Sigmoid colon (tissue), 7 donors: ENCODE results near the gene AKAP12. TPM values are rescaled to one million over a fixed set of nuclear protein-coding genes. Genes with fewer than 3 reads are reported as not detected.

Source experiments
- DNase-seq: peaks from one replicate; pipeline ENCODE4 v3.0.0-alpha.2; 2019
- H3K27ac ChIP-seq, 4 donors: fragments of 200-600 bp; sonication (generic); one replicate each; pipeline ENCODE4 v1.5.1; 2016 to 2019; ENCODE audit warnings: mild to moderate bottlenecking in 1 of 4
- H3K27me3 ChIP-seq, 3 donors: fragments of 200-600 bp; sonication (generic); one replicate each; pipeline ENCODE4 v1.5.1; 2019; ENCODE audit warnings: mild to moderate bottlenecking in 1 of 3
- H3K36me3 ChIP-seq, 4 donors: fragments of 200-600 bp; sonication (generic); one replicate each; pipeline ENCODE4 v1.5.1; 2016 to 2019
- H3K4me1 ChIP-seq, 4 donors: fragments of 200-600 bp; sonication (generic); one replicate each; pipeline ENCODE4 v1.5.1; 2017 to 2019
- H3K4me3 ChIP-seq, 4 donors: fragments of 200-600 bp; sonication (generic); one replicate each; pipeline ENCODE4 v1.5.1; 2017 to 2019; ENCODE audit warnings: mild to moderate bottlenecking in 2 of 4, moderate library complexity in 1 of 4
- H3K9me3 ChIP-seq, 4 donors: fragments of 200-600 bp in 3 of 4; sonication (generic) in 3 of 4; one replicate each; pipeline versions ENCODE4 v1.5.1 to v1.6.1; 2013 to 2019
- EP300 ChIP-seq, 4 donors: sonication (generic); formaldehyde crosslinking; IDR thresholded peaks; one replicate each; pipeline ENCODE4 v1.6.1; 2017; ENCODE audit warnings: antibody characterized with exemption in 4 of 4
- POLR2A ChIP-seq, 2 donors: fragments of 450-650 bp; IDR thresholded peaks; one replicate each; pipeline ENCODE4 v1.6.1; 2016; ENCODE audit warnings: antibody characterized with exemption in 2 of 2, mild to moderate bottlenecking in 2 of 2, moderate library complexity in 2 of 2
- POLR2AphosphoS5 ChIP-seq, 4 donors: sonication (generic); formaldehyde crosslinking; IDR thresholded peaks; one replicate each; pipeline ENCODE4 v1.6.1; 2017; ENCODE audit warnings: antibody characterized with exemption in 4 of 4
- WGBS, 2 donors: extraction: QIAGEN DNeasy Blood & Tissue Kit; methylation state at CpG; one replicate each; pipeline ENCODE4 v1.1.7; 2013; 5-methylcytosine and 5-hydroxymethylcytosine counted together
- intact Hi-C: fragments of 100-400 bp; cut with DNase I; formaldehyde crosslinking; loops from one replicate; pipeline ENCODE4 v1.15.1; 2023
- polyA plus RNA-seq, 3 donors: library from polyadenylated mRNA; stranded (reverse); fragments of 200-250 nt; gene quantifications; one replicate each; pipeline ENCODE4 v1.2.3, GENCODE V29; 2013
- total RNA-seq, 4 donors: library from RNA; depleted of rRNA; stranded (reverse); fragments of >200 nt; gene quantifications; one replicate each; pipeline ENCODE4 v1.1.0, GENCODE V29; 2016
- TF ChIP-seq, protein P1 (sequence below), 4 experiments: fragments of 450-650 bp in 3 of 4; fragments of 200-600 bp in 1 of 4; IDR thresholded peaks; one replicate each; pipeline ENCODE4 v1.5.1; 2016 to 2019; ENCODE audit warnings: antibody characterized with exemption in 4 of 4, mild to moderate bottlenecking in 3 of 4, moderate library complexity in 2 of 4
- donor health status: healthy with polysubstance abuse.
- donor health status: Bipolar disorder and iron deficiency.
- donor health status: healthy.

Gene AKAP12
- total and polyA plus RNA-seq, 7 donors = 1.2 to 244 (median 133) TPM

DNA sequence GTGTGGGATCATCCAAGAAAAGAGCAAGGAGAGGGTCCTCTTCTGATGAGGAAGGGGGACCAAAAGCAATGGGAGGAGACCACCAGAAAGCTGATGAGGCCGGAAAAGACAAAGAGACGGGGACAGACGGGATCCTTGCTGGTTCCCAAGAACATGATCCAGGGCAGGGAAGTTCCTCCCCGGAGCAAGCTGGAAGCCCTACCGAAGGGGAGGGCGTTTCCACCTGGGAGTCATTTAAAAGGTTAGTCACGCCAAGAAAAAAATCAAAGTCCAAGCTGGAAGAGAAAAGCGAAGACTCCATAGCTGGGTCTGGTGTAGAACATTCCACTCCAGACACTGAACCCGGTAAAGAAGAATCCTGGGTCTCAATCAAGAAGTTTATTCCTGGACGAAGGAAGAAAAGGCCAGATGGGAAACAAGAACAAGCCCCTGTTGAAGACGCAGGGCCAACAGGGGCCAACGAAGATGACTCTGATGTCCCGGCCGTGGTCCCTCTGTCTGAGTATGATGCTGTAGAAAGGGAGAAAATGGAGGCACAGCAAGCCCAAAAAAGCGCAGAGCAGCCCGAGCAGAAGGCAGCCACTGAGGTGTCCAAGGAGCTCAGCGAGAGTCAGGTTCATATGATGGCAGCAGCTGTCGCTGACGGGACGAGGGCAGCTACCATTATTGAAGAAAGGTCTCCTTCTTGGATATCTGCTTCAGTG lies 110.8 kb downstream of the AKAP12 start:
- Histone ChIP-seq H3K27me3 (no peaks in the 10 kb centered on the region), H3K27ac (no peak overlapping the region), H3K4me1 (peaks cover 0 to 16% (median 8%) of the 10 kb centered on the region in 4 donors), H3K9me3 (no peaks in the 10 kb centered on the region), H3K4me3 (no peak overlapping the region), H3K36me3 (peaks cover 11 to 61% (median 19%) of the 10 kb centered on the region in 4 donors)
- intact Hi-C loops = no loop called here
- no peak for TF ChIP-seq POLR2A (IDR thresholded peaks at IDR 0.05)
- no peak for TF ChIP-seq POLR2AphosphoS5 (IDR thresholded peaks at IDR 0.05)
- TF ChIP-seq, protein P1, sequence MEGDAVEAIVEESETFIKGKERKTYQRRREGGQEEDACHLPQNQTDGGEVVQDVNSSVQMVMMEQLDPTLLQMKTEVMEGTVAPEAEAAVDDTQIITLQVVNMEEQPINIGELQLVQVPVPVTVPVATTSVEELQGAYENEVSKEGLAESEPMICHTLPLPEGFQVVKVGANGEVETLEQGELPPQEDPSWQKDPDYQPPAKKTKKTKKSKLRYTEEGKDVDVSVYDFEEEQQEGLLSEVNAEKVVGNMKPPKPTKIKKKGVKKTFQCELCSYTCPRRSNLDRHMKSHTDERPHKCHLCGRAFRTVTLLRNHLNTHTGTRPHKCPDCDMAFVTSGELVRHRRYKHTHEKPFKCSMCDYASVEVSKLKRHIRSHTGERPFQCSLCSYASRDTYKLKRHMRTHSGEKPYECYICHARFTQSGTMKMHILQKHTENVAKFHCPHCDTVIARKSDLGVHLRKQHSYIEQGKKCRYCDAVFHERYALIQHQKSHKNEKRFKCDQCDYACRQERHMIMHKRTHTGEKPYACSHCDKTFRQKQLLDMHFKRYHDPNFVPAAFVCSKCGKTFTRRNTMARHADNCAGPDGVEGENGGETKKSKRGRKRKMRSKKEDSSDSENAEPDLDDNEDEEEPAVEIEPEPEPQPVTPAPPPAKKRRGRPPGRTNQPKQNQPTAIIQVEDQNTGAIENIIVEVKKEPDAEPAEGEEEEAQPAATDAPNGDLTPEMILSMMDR (IDR thresholded peaks at IDR 0.05) = no peak
- no peak for TF ChIP-seq EP300 (IDR thresholded peaks at IDR 0.05)
- WGBS, 2 donors = 78 to 94% methylated on average over 20 of the region's 20 CpGs
- DNase-seq = no peak

DNA sequence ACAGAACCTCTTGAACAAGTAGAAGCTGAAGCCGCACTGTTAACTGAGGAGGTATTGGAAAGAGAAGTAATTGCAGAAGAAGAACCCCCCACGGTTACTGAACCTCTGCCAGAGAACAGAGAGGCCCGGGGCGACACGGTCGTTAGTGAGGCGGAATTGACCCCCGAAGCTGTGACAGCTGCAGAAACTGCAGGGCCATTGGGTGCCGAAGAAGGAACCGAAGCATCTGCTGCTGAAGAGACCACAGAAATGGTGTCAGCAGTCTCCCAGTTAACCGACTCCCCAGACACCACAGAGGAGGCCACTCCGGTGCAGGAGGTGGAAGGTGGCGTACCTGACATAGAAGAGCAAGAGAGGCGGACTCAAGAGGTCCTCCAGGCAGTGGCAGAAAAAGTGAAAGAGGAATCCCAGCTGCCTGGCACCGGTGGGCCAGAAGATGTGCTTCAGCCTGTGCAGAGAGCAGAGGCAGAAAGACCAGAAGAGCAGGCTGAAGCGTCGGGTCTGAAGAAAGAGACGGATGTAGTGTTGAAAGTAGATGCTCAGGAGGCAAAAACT lies 111.5 kb downstream of the AKAP12 start:
- peaks cover 0 to 10% (median 5%) of the 10 kb centered on the region in 4 donors for H3K4me1 ChIP-seq
- no peak overlapping the region for H3K27ac ChIP-seq
- TF ChIP-seq POLR2AphosphoS5 (IDR thresholded peaks at IDR 0.05) = no peak
- no peak for TF ChIP-seq POLR2A (IDR thresholded peaks at IDR 0.05)
- TF ChIP-seq, protein P1 (IDR thresholded peaks at IDR 0.05) = no peak
- TF ChIP-seq EP300 (IDR thresholded peaks at IDR 0.05) = no peak
- 94 to 95% methylated on average over 18 of the region's 18 CpGs for WGBS, 2 donors
- intact Hi-C loops = no loop called here
- H3K36me3 ChIP-seq = peaks cover 11 to 67% (median 22%) of the 10 kb centered on the region in 4 donors
- no peak for DNase-seq
- no peaks in the 10 kb centered on the region for H3K27me3 ChIP-seq
- no peaks in the 10 kb centered on the region for H3K9me3 ChIP-seq
- H3K4me3 ChIP-seq = no peak overlapping the region

DNA sequence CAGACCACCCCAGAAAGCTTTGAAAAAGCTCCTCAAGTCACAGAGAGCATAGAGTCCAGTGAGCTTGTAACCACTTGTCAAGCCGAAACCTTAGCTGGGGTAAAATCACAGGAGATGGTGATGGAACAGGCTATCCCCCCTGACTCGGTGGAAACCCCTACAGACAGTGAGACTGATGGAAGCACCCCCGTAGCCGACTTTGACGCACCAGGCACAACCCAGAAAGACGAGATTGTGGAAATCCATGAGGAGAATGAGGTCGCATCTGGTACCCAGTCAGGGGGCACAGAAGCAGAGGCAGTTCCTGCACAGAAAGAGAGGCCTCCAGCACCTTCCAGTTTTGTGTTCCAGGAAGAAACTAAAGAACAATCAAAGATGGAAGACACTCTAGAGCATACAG lies 112.0 kb downstream of the AKAP12 start:
- Histone ChIP-seq H3K36me3 (peaks cover 11 to 73% (median 23%) of the 10 kb centered on the region in 4 donors), H3K4me1 (peaks cover 0 to 6% (median 2%) of the 10 kb centered on the region in 4 donors), H3K9me3 (no peaks in the 10 kb centered on the region), H3K4me3 (no peak overlapping the region), H3K27me3 (no peaks in the 10 kb centered on the region), H3K27ac (no peak overlapping the region)
- TF ChIP-seq EP300 (IDR thresholded peaks at IDR 0.05) (no peak), POLR2A (IDR thresholded peaks at IDR 0.05) (no peak), POLR2AphosphoS5 (IDR thresholded peaks at IDR 0.05) (no peak)
- TF ChIP-seq, protein P1 (IDR thresholded peaks at IDR 0.05) = no peak
- intact Hi-C loops = no loop called here
- DNase-seq = no peak
- 96 to 98% methylated on average over 7 of the region's 7 CpGs for WGBS, 2 donors

DNA sequence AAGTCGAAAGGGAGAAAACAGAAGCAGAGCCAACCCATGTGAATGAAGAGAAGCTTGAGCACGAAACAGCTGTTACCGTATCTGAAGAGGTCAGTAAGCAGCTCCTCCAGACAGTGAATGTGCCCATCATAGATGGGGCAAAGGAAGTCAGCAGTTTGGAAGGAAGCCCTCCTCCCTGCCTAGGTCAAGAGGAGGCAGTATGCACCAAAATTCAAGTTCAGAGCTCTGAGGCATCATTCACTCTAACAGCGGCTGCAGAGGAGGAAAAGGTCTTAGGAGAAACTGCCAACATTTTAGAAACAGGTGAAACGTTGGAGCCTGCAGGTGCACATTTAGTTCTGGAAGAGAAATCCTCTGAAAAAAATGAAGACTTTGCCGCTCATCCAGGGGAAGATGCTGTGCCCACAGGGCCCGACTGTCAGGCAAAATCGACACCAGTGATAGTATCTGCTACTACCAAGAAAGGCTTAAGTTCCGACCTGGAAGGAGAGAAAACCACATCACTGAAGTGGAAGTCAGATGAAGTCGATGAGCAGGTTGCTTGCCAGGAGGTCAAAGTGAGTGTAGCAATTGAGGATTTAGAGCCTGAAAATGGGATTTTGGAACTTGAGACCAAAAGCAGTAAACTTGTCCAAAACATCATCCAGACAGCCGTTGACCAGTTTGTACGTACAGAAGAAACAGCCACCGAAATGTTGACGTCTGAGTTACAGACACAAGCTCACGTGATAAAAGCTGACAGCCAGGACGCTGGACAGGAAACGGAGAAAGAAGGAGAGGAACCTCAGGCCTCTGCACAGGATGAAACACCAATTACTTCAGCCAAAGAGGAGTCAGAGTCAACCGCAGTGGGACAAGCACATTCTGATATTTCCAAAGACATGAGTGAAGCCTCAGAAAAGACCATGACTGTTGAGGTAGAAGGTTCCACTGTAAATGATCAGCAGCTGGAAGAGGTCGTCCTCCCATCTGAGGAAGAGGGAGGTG lies 112.9 kb downstream of the AKAP12 start:
- H3K9me3 ChIP-seq = no peaks in the 10 kb centered on the region
- peaks cover 0 to 3% (median under 1%) of the 10 kb centered on the region in 4 donors for H3K4me1 ChIP-seq
- no peak for DNase-seq
- H3K4me3 ChIP-seq = no peak overlapping the region
- no peak for TF ChIP-seq POLR2A (IDR thresholded peaks at IDR 0.05)
- TF ChIP-seq, protein P1 (IDR thresholded peaks at IDR 0.05) = no peak
- WGBS, 2 donors = 81 to 87% methylated on average over 19 of the region's 19 CpGs
- peaks cover 11 to 80% (median 23%) of the 10 kb centered on the region in 4 donors for H3K36me3 ChIP-seq
- intact Hi-C loops = no loop called here
- peak overlapping the region in 1 of 4 donors; percentile 20 for H3K27ac ChIP-seq
- no peaks in the 10 kb centered on the region for H3K27me3 ChIP-seq
